GM19468 (cell line): Measurements from ENCODE around the gene EIF4B.
"Not testable (repeated sequence)": the region's sequence is repeated elsewhere in the genome, so short reads cannot be mapped to it uniquely, and the experiment has no call there.

Experiments used
- ATAC-seq: cut with Tn5 transposase; IDR thresholded peaks from one replicate; pipeline ENCODE4 v1.9.1; 2021; ENCODE audit warnings: mild to moderate bottlenecking, moderate library complexity, moderate number of reproducible peaks; ENCODE audit not compliant: unreplicated experiment; ENCODE audit errors: extremely low read depth

Gene EIF4B, protein sequence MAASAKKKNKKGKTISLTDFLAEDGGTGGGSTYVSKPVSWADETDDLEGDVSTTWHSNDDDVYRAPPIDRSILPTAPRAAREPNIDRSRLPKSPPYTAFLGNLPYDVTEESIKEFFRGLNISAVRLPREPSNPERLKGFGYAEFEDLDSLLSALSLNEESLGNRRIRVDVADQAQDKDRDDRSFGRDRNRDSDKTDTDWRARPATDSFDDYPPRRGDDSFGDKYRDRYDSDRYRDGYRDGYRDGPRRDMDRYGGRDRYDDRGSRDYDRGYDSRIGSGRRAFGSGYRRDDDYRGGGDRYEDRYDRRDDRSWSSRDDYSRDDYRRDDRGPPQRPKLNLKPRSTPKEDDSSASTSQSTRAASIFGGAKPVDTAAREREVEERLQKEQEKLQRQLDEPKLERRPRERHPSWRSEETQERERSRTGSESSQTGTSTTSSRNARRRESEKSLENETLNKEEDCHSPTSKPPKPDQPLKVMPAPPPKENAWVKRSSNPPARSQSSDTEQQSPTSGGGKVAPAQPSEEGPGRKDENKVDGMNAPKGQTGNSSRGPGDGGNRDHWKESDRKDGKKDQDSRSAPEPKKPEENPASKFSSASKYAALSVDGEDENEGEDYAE

DNA sequence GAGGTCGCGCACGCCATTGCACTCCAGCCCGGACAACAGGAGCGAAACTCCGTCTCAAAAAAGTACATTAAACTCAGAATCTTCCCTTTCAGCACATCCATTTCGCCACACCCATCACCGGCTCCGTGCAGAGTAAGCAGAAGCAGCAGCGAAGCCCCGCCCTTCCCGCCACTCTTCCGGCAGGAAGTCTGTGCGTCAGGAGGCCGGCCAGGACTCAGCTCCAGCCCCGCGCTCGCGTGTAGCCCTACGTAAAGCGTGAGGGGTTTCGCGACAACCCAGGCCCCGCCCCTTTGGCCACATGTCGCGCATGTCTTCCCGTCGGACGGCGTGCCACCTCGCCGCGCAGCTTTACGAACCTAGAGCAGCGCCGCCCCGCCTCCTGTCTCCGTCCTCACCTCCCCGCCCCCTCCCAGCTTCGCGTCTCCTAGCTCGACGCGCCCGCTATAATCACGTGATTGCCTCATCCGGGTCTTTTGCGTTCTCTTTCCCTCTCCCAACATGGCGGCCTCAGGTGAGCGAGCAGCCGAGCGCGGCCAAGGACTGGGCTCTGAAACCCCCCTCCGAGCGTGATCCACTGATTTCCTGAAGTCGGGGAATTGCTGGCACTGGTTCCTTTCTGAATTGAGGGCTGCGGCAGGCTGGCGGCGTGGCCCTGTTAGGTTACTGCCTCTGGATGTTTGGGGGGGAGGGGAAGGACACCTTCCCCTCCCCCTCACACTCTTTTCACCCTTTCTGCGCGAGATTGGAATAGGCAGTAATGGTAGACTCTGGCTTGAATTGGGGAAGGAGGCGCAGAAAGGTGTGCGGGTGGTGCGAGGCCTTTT lies at the start of gene EIF4B:
EIF4B (plus strand) TSS at position 471 of the 824 bp plus-strand sequence; CDS start at position 499, 28 bp downstream.
- peak; percentile 89 for ATAC-seq

- no peak for ATAC-seq
These were observed 49.3 kb upstream of the EIF4B start for GRCh38 chr12:52956987-52957386.

DNA sequence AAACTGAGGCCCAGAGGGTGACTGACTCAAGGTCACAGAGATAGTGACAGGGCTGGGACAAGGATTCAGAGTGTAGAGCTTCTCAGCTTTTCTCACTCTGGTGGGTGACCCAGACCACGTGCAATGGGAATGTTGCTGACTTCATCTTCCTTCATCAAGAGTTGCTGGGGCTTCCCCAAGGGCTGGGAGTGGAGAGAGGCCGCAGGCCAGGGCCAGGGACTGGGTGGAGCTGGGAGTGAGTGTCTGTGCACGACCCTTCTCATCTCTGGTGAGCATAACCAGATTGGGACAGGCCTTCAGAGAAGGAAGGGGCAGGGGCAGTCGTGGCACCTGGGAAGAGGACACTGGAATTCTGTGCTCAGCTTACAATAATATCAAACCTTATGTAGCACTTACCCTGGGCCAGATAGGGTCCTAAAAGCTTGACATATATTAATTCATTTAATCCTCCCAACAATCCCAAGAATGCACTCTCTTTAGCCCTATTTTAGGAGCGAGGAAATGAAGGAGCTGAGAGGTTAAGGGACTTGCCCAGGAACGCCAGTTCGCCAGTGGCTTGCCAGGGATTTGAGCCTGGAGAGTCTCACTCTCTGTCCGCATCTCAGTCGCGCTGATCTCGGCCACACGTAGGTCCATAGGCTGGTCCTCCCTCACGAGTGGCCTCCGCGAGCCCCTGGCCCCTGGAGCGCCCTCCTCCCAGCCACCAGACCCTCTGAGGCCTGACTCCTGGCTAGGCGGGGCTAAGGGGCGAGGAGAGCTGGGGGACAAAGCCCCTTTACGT lies 41.5 kb upstream of the EIF4B start:
- ATAC-seq, result no peak

- no peak for ATAC-seq
These were observed 40.9 kb upstream of the EIF4B start for GRCh38 chr12:52965337-52965731.

- no peak for ATAC-seq
These were observed 37.0 kb upstream of the EIF4B start for GRCh38 chr12:52969166-52969795.

- ATAC-seq, result no peak
These were observed 36.3 kb upstream of the EIF4B start for GRCh38 chr12:52969828-52970569.

- ATAC-seq, result no peak
These were observed 34.5 kb upstream of the EIF4B start for GRCh38 chr12:52971679-52972329.

DNA sequence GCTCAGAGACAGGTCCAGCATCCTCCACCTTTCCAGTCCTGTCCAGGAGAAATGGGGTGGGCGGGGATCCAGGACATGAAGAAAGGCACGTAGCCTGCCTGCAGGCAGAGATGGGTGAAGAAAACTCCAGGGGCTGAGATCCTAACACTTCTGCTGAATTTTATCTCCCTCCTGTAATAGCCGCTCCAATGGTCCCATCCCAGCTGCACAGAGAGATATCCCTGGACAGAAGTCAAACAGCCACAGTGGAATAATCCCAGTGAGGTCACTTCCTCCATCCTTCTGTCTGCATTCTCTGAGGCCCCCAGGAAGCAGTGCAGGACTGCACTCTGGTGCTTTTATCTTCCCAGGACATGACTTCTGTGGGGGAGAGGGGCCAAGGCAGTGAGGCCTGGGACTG lies 31.1 kb upstream of the EIF4B start:
- no peak for ATAC-seq

GRCh38 chr12:52975820-52976573 lies 30.3 kb upstream of the EIF4B start:
- ATAC-seq, result no peak

DNA sequence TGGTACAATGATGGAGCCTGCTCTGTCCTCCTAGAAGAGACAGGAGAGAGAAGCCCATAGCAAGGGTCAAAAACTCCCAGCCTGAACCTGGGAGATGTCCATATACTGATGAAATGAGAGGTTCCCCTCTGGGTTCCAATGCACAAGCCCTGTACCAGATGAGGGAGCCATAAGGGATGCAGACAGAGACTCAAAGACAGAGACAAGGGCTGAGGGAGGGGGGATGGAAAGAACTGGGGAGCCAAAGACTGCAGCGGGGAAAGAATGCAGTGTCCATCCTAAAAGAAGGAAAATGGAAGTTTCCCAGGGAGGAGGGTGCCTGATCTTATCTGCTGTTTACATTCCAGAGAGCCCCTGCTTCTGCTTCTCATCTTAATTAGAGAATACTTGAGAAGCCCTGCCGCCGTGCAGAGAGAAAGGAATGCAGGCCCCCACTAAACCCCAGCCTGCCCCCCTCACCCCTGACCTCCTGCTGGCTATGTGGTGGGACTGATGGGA lies 29.6 kb upstream of the EIF4B start:
- no peak for ATAC-seq

DNA sequence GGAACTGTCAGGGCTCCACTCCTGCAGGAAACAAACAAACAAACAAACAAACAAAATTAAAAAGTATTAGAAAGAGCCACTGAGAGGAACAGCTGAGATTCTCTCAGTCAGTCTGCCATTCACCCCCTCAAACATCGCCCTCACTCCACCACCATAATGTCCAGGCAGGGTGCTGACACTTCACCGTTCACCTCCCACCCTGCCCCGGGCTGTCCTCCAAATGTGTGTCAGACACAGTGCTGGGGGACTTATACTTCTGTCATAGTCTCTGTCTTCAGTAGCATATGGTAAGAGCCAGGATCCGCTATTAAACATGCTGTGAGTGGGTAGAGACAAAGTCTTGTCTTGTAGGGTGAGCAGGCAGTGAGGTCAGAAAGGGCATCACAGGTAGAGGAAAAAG lies 29.1 kb upstream of the EIF4B start:
- ATAC-seq, result no peak

GRCh38 chr12:52980096-52980649 lies 26.1 kb upstream of the EIF4B start:
- no peak for ATAC-seq

GRCh38 chr12:52980650-52981423 lies 25.4 kb upstream of the EIF4B start:
- no peak for ATAC-seq

DNA sequence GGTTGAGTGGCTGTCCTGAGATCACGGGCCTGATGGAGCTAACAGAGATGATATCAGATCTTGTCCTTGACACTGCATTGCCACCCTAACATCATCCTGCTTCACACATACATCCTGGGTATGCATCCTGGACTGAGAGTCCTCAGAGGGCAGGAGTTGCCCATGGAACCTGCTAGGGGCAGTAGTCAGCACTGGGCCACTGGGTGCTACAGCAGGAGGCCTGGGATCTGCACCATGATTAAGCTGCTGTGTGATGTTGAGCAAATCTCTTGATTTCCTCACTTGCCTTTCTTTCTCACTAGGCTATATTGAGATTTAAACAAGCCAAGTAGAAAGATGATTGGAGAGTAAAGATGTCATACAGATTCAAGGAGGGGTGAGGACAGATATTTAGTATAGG lies 22.1 kb upstream of the EIF4B start:
- no peak for ATAC-seq

- no peak for ATAC-seq
These were observed 17.4 kb upstream of the EIF4B start for GRCh38 chr12:52988898-52989297.

- no peak for ATAC-seq
These were observed 16.1 kb upstream of the EIF4B start for GRCh38 chr12:52990206-52990605.

DNA sequence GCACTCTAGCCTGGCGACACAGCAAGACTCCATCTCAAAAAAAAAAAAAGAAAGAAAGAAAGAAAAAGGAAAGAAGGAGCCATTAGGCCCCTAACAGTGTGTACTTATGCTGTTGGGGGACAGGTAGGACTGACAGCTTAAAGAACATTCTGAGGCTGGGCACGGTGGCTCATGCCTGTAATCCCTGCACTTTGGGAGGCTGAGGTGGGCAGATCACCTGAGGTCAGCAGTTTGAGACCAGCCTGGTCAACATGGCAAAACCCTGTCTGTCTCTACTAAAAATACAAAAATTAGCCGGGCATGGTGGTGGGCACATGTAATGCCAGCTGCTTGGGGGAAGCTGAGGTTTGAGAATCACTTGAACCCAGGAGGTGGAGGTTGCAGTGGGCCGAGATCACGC lies 14.0 kb upstream of the EIF4B start:
- ATAC-seq, result not testable (repeated sequence)
